K562 (cell line): ENCODE measurements around the gene TUBB4B. TPM values are rescaled to one million over a fixed set of nuclear protein-coding genes. Genes with fewer than 3 reads are reported as not detected.

Source experiments
- ARHGAP35 ChIP-seq: fragments of 450-650 bp; IDR thresholded peaks from 2 replicates; pipeline ENCODE4 v1.6.1; 2018; ENCODE audit not compliant: partially characterized antibody
- ETV1 ChIP-seq: fragments of 450-650 bp; conservative IDR thresholded peaks from 2 replicates; pipeline ENCODE4 v1.6.1; 2016; ENCODE audit warnings: missing genetic modification characterization, control low read depth, low read depth, missing compliant biosample characterization
- HMG20B ChIP-seq: fragments of 250-450 bp; sonication (Bioruptor Pico); IDR thresholded peaks from 2 replicates; pipeline ENCODE4 v1.5.0; 2021; ENCODE audit warnings: mild to moderate bottlenecking
- RBBP5 ChIP-seq: fragments of 200-600 bp; sonication (generic); IDR thresholded peaks from 2 replicates; pipeline ENCODE4 v1.6.1; 2012; ENCODE audit warnings: borderline replicate concordance, mild to moderate bottlenecking, low read length, control low read depth, inconsistent platforms; ENCODE audit not compliant: insufficient read depth, poor library complexity, severe bottlenecking
- SMAD2 ChIP-seq: fragments of 150-350 bp; IDR thresholded peaks from 2 replicates; pipeline ENCODE4 v1.6.1; 2014; ENCODE audit warnings: low read depth, mild to moderate bottlenecking, low read length
- STAT5B ChIP-seq: fragments of 250-450 bp; sonication (Bioruptor Pico); IDR thresholded peaks from 2 replicates; pipeline ENCODE4 v1.8.0; 2021; ENCODE audit warnings: mild to moderate bottlenecking, inconsistent platforms
- TCF3 ChIP-seq: sonication (generic); formaldehyde crosslinking; IDR thresholded peaks from 2 replicates; pipeline ENCODE4 v1.4.0; 2020; ENCODE audit warnings: mild to moderate bottlenecking, missing genetic modification reagents
- ZNF165 ChIP-seq: fragments of 250-450 bp; sonication (Bioruptor Pico); IDR thresholded peaks from 2 replicates; pipeline ENCODE4 v1.4.0; 2020; ENCODE audit warnings: borderline replicate concordance
- ZNF431 ChIP-seq: sonication (generic); formaldehyde crosslinking; IDR thresholded peaks from 2 replicates; pipeline ENCODE4 v1.8.0; 2022; ENCODE audit warnings: mild to moderate bottlenecking, missing genetic modification reagents
- polyA plus RNA-seq, 8 experiments: library from polyadenylated mRNA; depleted of rRNA in 4 of 8; stranded (reverse) in 5 of 8; unstranded in 3 of 8; fragments of >200 nt; fragmentation: Nextera tagmentation in 2 of 8; fragmentation: Illumina TruSeq in 1 of 8; extraction: Ambion mirVana in 2 of 8; extraction: Trizol in 1 of 8; gene quantifications; 2 replicates each; pipeline versions ENCODE4 v1.2.1 to v1.2.3, GENCODE V29; 2011 to 2014; ENCODE audit warnings: inconsistent platforms in 1 of 8, missing spikeins in 1 of 8
- total RNA-seq, 7 experiments: library from RNA; depleted of rRNA in 6 of 7; stranded (reverse); fragments of >200 nt in 6 of 7; fragmentation: Illumina TruSeq in 2 of 7; extraction: Trizol in 2 of 7; gene quantifications; 2 replicates each; pipeline versions ENCODE4 v1.2.1 to v1.2.3, GENCODE V29; 2011 to 2021; ENCODE audit warnings: low replicate concordance in 1 of 7
- TF ChIP-seq, protein P1 (sequence below): fragments of 250-450 bp; sonication (Bioruptor Pico); IDR thresholded peaks from 2 replicates; pipeline ENCODE4 v1.4.0; 2020; ENCODE audit warnings: mild to moderate bottlenecking, moderate library complexity
- TF ChIP-seq, protein P2 (sequence below): sonication (generic); formaldehyde crosslinking; IDR thresholded peaks from 2 replicates; pipeline ENCODE4 v1.8.1; 2023; ENCODE audit warnings: missing genetic modification reagents, mild to moderate bottlenecking, borderline replicate concordance
- TF ChIP-seq, protein P3 (sequence below): sonication (generic); formaldehyde crosslinking; IDR thresholded peaks from 2 replicates; pipeline ENCODE4 v1.8.0; 2022; ENCODE audit warnings: mild to moderate bottlenecking, missing genetic modification reagents, borderline replicate concordance
- TF ChIP-seq, protein P4 (sequence below): IDR thresholded peaks from 3 replicates; pipeline ENCODE4 v1.6.1; 2011; ENCODE audit warnings: borderline replicate concordance, mild to moderate bottlenecking, moderate library complexity; ENCODE audit not compliant: insufficient read length; ENCODE audit errors: extremely low read depth
- TF ChIP-seq, protein P5 (sequence below): fragments of 250-450 bp; sonication (Bioruptor Pico); IDR thresholded peaks from 2 replicates; pipeline ENCODE4 v1.8.0; 2022; ENCODE audit warnings: moderate library complexity, mild to moderate bottlenecking, inconsistent platforms

Gene TUBB4B
- total and polyA plus RNA-seq, 9 of the 15 experiments (the other 6 are each of a cell fraction or from before 2014, with no cell fraction given) = 24.1 to 443 (median 268) TPM

DNA sequence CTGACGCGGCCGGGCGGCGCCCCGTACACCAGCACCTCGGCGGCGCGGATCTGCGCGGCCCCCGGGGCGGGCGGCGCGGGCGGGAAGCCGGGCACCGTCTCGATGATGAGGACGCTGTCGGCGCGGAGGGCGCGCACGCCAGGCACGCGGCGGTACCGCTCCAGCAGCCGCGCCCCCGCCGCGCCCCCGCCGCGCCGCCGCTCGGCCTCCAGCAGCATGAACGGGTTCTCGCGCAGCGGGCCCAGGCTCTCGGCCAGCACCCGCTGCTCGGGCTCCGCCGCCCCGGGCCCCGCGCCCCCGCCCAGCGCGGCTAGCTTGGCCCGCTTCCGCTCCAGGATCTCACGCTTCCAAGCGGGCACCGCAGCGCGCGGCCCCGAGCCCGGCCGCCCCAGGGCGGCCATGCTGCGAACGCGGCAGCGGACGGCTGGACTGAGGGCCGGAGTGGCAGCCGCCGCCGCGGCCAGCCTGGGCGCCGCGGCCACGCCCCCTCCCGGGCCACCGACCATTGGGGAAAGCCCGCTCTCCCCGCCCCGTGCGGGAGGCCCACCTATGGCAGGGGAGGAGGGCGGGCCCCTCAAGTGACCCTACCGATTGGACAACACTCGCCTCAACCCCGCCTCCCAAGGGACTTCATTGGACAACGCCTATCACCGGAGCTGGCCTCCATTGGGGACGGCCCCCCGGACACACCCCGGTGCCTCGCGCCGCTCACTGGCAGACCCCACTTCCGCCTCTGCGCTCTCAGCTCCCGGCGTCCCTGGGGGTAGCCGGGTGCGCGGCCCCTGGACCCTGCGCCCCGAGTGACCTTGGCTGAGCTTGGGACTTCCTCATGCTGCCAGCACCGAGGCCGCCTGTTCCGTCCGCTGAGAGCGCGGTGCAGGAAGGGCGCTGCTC lies 40.5 kb upstream of the TUBB4B start, which contains the start of gene TPRN (continued):
- TF ChIP-seq ETV1 (tag) = no peak
- TF ChIP-seq, protein P1, sequence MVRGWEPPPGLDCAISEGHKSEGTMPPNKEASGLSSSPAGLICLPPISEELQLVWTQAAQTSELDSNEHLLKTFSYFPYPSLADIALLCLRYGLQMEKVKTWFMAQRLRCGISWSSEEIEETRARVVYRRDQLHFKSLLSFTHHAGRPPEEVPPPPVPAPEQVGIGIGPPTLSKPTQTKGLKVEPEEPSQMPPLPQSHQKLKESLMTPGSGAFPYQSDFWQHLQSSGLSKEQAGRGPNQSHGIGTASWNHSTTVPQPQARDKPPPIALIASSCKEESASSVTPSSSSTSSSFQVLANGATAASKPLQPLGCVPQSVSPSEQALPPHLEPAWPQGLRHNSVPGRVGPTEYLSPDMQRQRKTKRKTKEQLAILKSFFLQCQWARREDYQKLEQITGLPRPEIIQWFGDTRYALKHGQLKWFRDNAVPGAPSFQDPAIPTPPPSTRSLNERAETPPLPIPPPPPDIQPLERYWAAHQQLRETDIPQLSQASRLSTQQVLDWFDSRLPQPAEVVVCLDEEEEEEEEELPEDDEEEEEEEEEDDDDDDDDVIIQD (CRISPR knock-in tag) = no peak
- TF ChIP-seq, protein P2, sequence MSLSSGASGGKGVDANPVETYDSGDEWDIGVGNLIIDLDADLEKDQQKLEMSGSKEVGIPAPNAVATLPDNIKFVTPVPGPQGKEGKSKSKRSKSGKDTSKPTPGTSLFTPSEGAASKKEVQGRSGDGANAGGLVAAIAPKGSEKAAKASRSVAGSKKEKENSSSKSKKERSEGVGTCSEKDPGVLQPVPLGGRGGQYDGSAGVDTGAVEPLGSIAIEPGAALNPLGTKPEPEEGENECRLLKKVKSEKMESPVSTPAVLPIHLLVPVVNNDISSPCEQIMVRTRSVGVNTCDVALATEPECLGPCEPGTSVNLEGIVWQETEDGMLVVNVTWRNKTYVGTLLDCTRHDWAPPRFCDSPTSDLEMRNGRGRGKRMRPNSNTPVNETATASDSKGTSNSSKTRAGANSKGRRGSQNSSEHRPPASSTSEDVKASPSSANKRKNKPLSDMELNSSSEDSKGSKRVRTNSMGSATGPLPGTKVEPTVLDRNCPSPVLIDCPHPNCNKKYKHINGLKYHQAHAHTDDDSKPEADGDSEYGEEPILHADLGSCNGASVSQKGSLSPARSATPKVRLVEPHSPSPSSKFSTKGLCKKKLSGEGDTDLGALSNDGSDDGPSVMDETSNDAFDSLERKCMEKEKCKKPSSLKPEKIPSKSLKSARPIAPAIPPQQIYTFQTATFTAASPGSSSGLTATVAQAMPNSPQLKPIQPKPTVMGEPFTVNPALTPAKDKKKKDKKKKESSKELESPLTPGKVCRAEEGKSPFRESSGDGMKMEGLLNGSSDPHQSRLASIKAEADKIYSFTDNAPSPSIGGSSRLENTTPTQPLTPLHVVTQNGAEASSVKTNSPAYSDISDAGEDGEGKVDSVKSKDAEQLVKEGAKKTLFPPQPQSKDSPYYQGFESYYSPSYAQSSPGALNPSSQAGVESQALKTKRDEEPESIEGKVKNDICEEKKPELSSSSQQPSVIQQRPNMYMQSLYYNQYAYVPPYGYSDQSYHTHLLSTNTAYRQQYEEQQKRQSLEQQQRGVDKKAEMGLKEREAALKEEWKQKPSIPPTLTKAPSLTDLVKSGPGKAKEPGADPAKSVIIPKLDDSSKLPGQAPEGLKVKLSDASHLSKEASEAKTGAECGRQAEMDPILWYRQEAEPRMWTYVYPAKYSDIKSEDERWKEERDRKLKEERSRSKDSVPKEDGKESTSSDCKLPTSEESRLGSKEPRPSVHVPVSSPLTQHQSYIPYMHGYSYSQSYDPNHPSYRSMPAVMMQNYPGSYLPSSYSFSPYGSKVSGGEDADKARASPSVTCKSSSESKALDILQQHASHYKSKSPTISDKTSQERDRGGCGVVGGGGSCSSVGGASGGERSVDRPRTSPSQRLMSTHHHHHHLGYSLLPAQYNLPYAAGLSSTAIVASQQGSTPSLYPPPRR = no peak
- TF ChIP-seq, protein P3, sequence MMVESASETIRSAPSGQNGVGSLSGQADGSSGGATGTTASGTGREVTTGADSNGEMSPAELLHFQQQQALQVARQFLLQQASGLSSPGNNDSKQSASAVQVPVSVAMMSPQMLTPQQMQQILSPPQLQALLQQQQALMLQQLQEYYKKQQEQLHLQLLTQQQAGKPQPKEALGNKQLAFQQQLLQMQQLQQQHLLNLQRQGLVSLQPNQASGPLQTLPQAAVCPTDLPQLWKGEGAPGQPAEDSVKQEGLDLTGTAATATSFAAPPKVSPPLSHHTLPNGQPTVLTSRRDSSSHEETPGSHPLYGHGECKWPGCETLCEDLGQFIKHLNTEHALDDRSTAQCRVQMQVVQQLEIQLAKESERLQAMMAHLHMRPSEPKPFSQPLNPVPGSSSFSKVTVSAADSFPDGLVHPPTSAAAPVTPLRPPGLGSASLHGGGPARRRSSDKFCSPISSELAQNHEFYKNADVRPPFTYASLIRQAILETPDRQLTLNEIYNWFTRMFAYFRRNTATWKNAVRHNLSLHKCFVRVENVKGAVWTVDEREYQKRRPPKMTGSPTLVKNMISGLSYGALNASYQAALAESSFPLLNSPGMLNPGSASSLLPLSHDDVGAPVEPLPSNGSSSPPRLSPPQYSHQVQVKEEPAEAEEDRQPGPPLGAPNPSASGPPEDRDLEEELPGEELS (CRISPR knock-in tag) = no peak
- no peak for TF ChIP-seq ZNF431 (CRISPR knock-in tag)
- TF ChIP-seq, protein P4, sequence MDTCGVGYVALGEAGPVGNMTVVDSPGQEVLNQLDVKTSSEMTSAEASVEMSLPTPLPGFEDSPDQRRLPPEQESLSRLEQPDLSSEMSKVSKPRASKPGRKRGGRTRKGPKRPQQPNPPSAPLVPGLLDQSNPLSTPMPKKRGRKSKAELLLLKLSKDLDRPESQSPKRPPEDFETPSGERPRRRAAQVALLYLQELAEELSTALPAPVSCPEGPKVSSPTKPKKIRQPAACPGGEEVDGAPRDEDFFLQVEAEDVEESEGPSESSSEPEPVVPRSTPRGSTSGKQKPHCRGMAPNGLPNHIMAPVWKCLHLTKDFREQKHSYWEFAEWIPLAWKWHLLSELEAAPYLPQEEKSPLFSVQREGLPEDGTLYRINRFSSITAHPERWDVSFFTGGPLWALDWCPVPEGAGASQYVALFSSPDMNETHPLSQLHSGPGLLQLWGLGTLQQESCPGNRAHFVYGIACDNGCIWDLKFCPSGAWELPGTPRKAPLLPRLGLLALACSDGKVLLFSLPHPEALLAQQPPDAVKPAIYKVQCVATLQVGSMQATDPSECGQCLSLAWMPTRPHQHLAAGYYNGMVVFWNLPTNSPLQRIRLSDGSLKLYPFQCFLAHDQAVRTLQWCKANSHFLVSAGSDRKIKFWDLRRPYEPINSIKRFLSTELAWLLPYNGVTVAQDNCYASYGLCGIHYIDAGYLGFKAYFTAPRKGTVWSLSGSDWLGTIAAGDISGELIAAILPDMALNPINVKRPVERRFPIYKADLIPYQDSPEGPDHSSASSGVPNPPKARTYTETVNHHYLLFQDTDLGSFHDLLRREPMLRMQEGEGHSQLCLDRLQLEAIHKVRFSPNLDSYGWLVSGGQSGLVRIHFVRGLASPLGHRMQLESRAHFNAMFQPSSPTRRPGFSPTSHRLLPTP = no peak
- no peak for TF ChIP-seq HMG20B (CRISPR knock-in tag)
- TF ChIP-seq STAT5B = no peak
- TF ChIP-seq, protein P5, sequence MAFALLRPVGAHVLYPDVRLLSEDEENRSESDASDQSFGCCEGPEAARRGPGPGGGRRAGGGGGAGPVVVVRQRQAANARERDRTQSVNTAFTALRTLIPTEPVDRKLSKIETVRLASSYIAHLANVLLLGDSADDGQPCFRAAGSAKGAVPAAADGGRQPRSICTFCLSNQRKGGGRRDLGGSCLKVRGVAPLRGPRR (CRISPR knock-in tag) = no peak
- TF ChIP-seq ARHGAP35 = no peak
- no peak for TF ChIP-seq TCF3
- TF ChIP-seq ZNF165 (CRISPR knock-in tag) = no peak
- TF ChIP-seq SMAD2 = no peak
- TF ChIP-seq RBBP5 = peak; percentile 72
